Stimulated activated naive CD8-positive, alpha-beta T cell treated with anti-CD3 and anti-CD28 coated beads, Interleukin-15, Interleukin-2, amounts not matched to agents 100 ng/mL and 50 ng/mL, for 24 hours (primary cell): ENCODE results near the gene ZCCHC2.
A peak's percentile ranks its signal among the peaks of the same experiment; 100 is the strongest.

Experiments
- H3K27ac Mint-ChIP-seq: one replicate; pipeline ENCODE4 v1.8.0; 2021; ENCODE audit warnings: mild to moderate bottlenecking, mixed read lengths
- H3K27me3 Mint-ChIP-seq: one replicate; pipeline ENCODE4 v1.8.0; 2021; ENCODE audit warnings: mixed read lengths
- H3K36me3 Mint-ChIP-seq: one replicate; pipeline ENCODE4 v1.8.0; 2021; ENCODE audit warnings: low read depth, mixed read lengths
- H3K4me1 Mint-ChIP-seq: one replicate; pipeline ENCODE4 v1.8.0; 2021; ENCODE audit warnings: low read depth, mixed read lengths
- H3K4me3 Mint-ChIP-seq: one replicate; pipeline ENCODE4 v1.8.0; 2021; ENCODE audit warnings: mild to moderate bottlenecking, mixed read lengths
- H3K9me3 Mint-ChIP-seq: one replicate; pipeline ENCODE4 v1.8.0; 2021; ENCODE audit warnings: mixed read lengths

The ZCCHC2 gene

GRCh38 chr18:62522178-62522503 is 684 bp upstream of the ZCCHC2 start:
- peak overlapping the region; percentile 93 for H3K4me3 Mint-ChIP-seq
- H3K9me3 Mint-ChIP-seq = no peaks in the 10 kb centered on the region
- peaks cover 24% of the 10 kb centered on the region for H3K4me1 Mint-ChIP-seq
- H3K27me3 Mint-ChIP-seq = no peaks in the 10 kb centered on the region
- H3K36me3 Mint-ChIP-seq = peaks cover 17% of the 10 kb centered on the region
- peak overlapping the region; percentile 80 for H3K27ac Mint-ChIP-seq

DNA sequence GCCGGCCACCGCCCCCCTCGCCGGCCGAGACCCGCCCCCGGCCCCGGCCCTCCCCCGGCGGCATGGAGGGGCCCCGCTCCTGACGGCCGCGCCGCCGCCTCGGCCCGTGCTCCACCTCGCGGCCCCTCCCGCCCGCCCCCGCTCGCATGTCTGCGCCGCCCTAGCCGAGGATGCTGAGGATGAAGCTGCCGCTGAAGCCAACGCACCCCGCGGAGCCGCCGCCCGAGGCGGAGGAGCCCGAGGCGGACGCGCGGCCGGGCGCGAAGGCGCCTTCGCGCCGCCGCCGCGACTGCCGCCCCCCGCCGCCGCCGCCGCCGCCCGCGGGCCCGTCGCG is 397 bp downstream of the ZCCHC2 start:
- Mint-ChIP-seq H3K27ac (no peak overlapping the region), H3K27me3 (no peaks in the 10 kb centered on the region), H3K9me3 (no peaks in the 10 kb centered on the region), H3K4me1 (peaks cover 35% of the 10 kb centered on the region), H3K4me3 (no peak overlapping the region), H3K36me3 (peaks cover 15% of the 10 kb centered on the region)

GRCh38 chr18:62523631-62524439 is 1.0 kb downstream of the ZCCHC2 start:
- Mint-ChIP-seq H3K27me3 (no peaks in the 10 kb centered on the region), H3K36me3 (peaks cover 14% of the 10 kb centered on the region), H3K4me3 (peak overlapping the region; percentile 92), H3K9me3 (no peaks in the 10 kb centered on the region), H3K4me1 (peaks cover 41% of the 10 kb centered on the region), H3K27ac (peak overlapping the region; percentile 79)

- Mint-ChIP-seq H3K4me1 (peaks cover 48% of the 10 kb centered on the region), H3K27ac (peak overlapping the region; percentile 93), H3K9me3 (no peaks in the 10 kb centered on the region), H3K4me3 (peak overlapping the region; percentile 92), H3K27me3 (no peaks in the 10 kb centered on the region), H3K36me3 (peaks cover 14% of the 10 kb centered on the region)
Observed at GRCh38 chr18:62524440-62525200, 1.8 kb downstream of the ZCCHC2 start.

- Mint-ChIP-seq H3K9me3 (no peaks in the 10 kb centered on the region), H3K4me1 (peaks cover 58% of the 10 kb centered on the region), H3K36me3 (peaks cover 14% of the 10 kb centered on the region), H3K27ac (peak overlapping the region; percentile 93), H3K4me3 (peak overlapping the region; percentile 92), H3K27me3 (no peaks in the 10 kb centered on the region)
Observed at GRCh38 chr18:62525608-62526007, 2.8 kb downstream of the ZCCHC2 start.

- H3K36me3 Mint-ChIP-seq = peaks cover 19% of the 10 kb centered on the region
- peak overlapping the region; percentile 93 for H3K27ac Mint-ChIP-seq
- H3K4me3 Mint-ChIP-seq = peak overlapping the region; percentile 92
- peaks cover 60% of the 10 kb centered on the region for H3K4me1 Mint-ChIP-seq
- H3K27me3 Mint-ChIP-seq = no peaks in the 10 kb centered on the region
- H3K9me3 Mint-ChIP-seq = no peaks in the 10 kb centered on the region
Observed at GRCh38 chr18:62526098-62527025, 3.5 kb downstream of the ZCCHC2 start.

DNA sequence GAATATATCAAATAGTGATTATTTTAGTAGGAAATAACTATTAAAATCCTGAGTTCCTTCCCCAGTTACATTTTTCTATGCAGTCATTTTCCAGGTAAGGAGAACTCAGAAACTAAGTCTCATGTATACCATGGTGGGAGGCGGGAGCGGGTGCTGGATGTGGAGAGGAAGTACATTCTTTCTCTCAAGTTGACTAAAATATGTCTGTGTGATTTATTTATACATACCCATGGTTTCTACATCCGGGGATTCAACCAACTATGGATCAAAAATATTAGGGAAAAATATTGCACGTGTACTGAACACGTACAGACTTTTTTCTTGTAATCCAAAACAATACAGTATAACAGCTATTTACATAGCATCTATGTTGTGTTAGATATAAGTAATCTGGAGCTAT is 6.8 kb downstream of the ZCCHC2 start:
- Mint-ChIP-seq H3K4me1 (peaks cover 73% of the 10 kb centered on the region), H3K4me3 (no peak overlapping the region), H3K9me3 (no peaks in the 10 kb centered on the region), H3K27ac (no peak overlapping the region), H3K27me3 (no peaks in the 10 kb centered on the region), H3K36me3 (peaks cover 27% of the 10 kb centered on the region)

GRCh38 chr18:62531078-62531477 is 8.3 kb downstream of the ZCCHC2 start:
- H3K36me3 Mint-ChIP-seq = peaks cover 21% of the 10 kb centered on the region
- H3K27me3 Mint-ChIP-seq = no peaks in the 10 kb centered on the region
- H3K4me3 Mint-ChIP-seq = no peak overlapping the region
- H3K27ac Mint-ChIP-seq = no peak overlapping the region
- H3K9me3 Mint-ChIP-seq = no peaks in the 10 kb centered on the region
- peaks cover 75% of the 10 kb centered on the region for H3K4me1 Mint-ChIP-seq

DNA sequence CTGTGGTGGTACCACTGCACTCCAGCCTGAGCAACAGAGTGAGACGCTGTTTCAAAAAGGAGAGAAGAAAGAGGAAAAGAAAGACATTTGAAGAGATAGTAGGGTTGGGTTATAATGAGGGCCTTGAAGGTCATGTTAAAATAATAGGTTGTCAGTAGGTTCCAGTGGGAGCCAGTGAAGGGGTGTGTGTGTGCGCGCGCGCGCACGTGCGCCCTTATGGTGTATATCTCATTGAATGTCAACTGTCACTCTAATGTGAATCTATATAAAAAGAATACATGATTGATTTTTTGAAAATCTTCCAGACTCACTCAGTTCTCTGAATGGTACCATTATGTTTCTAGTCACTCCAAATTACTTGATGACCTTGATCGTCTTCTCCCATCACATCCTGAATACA is 9.1 kb downstream of the ZCCHC2 start:
- no peaks in the 10 kb centered on the region for H3K9me3 Mint-ChIP-seq
- H3K4me3 Mint-ChIP-seq = no peak overlapping the region
- no peak overlapping the region for H3K27ac Mint-ChIP-seq
- peaks cover 21% of the 10 kb centered on the region for H3K36me3 Mint-ChIP-seq
- no peaks in the 10 kb centered on the region for H3K27me3 Mint-ChIP-seq
- peaks cover 84% of the 10 kb centered on the region for H3K4me1 Mint-ChIP-seq

GRCh38 chr18:62536005-62536404 is 13.2 kb downstream of the ZCCHC2 start:
- Mint-ChIP-seq H3K9me3 (no peaks in the 10 kb centered on the region), H3K36me3 (peaks cover 41% of the 10 kb centered on the region), H3K4me3 (no peak overlapping the region), H3K27me3 (no peaks in the 10 kb centered on the region), H3K27ac (no peak overlapping the region), H3K4me1 (peaks cover 58% of the 10 kb centered on the region)

GRCh38 chr18:62537042-62537894 is 14.4 kb downstream of the ZCCHC2 start:
- no peak overlapping the region for H3K27ac Mint-ChIP-seq
- H3K27me3 Mint-ChIP-seq = no peaks in the 10 kb centered on the region
- H3K9me3 Mint-ChIP-seq = no peaks in the 10 kb centered on the region
- no peak overlapping the region for H3K4me3 Mint-ChIP-seq
- H3K4me1 Mint-ChIP-seq = peaks cover 45% of the 10 kb centered on the region
- peaks cover 40% of the 10 kb centered on the region for H3K36me3 Mint-ChIP-seq

- peaks cover 41% of the 10 kb centered on the region for H3K4me1 Mint-ChIP-seq
- no peaks in the 10 kb centered on the region for H3K27me3 Mint-ChIP-seq
- H3K9me3 Mint-ChIP-seq = no peaks in the 10 kb centered on the region
- no peak overlapping the region for H3K4me3 Mint-ChIP-seq
- no peak overlapping the region for H3K27ac Mint-ChIP-seq
- H3K36me3 Mint-ChIP-seq = peaks cover 44% of the 10 kb centered on the region
Observed at GRCh38 chr18:62537946-62538345, 15.1 kb downstream of the ZCCHC2 start.

GRCh38 chr18:62538881-62539280 is 16.1 kb downstream of the ZCCHC2 start:
- H3K27me3 Mint-ChIP-seq = no peaks in the 10 kb centered on the region
- no peak overlapping the region for H3K27ac Mint-ChIP-seq
- H3K9me3 Mint-ChIP-seq = no peaks in the 10 kb centered on the region
- H3K4me3 Mint-ChIP-seq = no peak overlapping the region
- peaks cover 40% of the 10 kb centered on the region for H3K4me1 Mint-ChIP-seq
- peaks cover 54% of the 10 kb centered on the region for H3K36me3 Mint-ChIP-seq
